Transverse colon (tissue), 4 donors: ENCODE results near the gene FOSL1. TPM values are rescaled to one million over a fixed set of nuclear protein-coding genes. Genes with fewer than 3 reads are reported as not detected.
A peak's percentile ranks its signal among the peaks of the same experiment; 100 is the strongest.
"Not testable (repeated sequence)": the region's sequence is repeated elsewhere in the genome, so short reads cannot be mapped to it uniquely, and the experiment has no call there.

Experiments
- DNase-seq: peaks from one replicate; pipeline ENCODE4 v3.0.0-alpha.2; 2019
- H3K27ac ChIP-seq, 4 donors: fragments of 200-600 bp; sonication (generic); 2 replicates each; pipeline ENCODE4 v1.5.1; 2016 to 2018; ENCODE audit warnings: inconsistent platforms in 4 of 4
- H3K27me3 ChIP-seq: fragments of 200-600 bp; sonication (generic); 2 replicates; pipeline ENCODE4 v1.5.1; 2017; ENCODE audit warnings: inconsistent platforms
- H3K36me3 ChIP-seq, 4 donors: fragments of 200-600 bp; sonication (generic); 2 replicates each; pipeline ENCODE4 v1.5.1; 2017 to 2019; ENCODE audit warnings: inconsistent platforms in 4 of 4
- H3K4me1 ChIP-seq, 4 donors: fragments of 200-600 bp; sonication (generic); 2 replicates each; pipeline ENCODE4 v1.5.1; 2017 to 2020; ENCODE audit warnings: inconsistent platforms in 4 of 4
- H3K4me3 ChIP-seq, 4 donors: fragments of 200-600 bp; sonication (generic); 1 replicate in 1 of 4; 2 replicates in 3 of 4; pipeline versions ENCODE4 v1.5.1 to v1.6.1; 2017 to 2019; ENCODE audit warnings: inconsistent platforms in 4 of 4
- H3K9me3 ChIP-seq, 2 donors: fragments of 200-600 bp; sonication (generic); 2 replicates each; pipeline ENCODE4 v1.5.1; 2017 to 2019; ENCODE audit warnings: inconsistent platforms in 2 of 2
- EP300 ChIP-seq: sonication (generic); formaldehyde crosslinking; IDR thresholded peaks from one replicate; pipeline ENCODE4 v1.6.1; 2017; ENCODE audit warnings: antibody characterized with exemption, low read depth
- POLR2A ChIP-seq: fragments of 450-650 bp; IDR thresholded peaks from one replicate; pipeline ENCODE4 v1.6.1; 2016; ENCODE audit warnings: antibody characterized with exemption, mild to moderate bottlenecking, moderate library complexity
- POLR2AphosphoS5 ChIP-seq, 3 donors: sonication (generic); formaldehyde crosslinking; IDR thresholded peaks; one replicate each; pipeline ENCODE4 v1.6.1; 2016; ENCODE audit warnings: antibody characterized with exemption in 3 of 3
- WGBS, 2 donors: methylation state at CpG; one replicate each; pipeline ENCODE4 v1.1.5; 2018; ENCODE audit warnings: low coverage in 1 of 2; 5-methylcytosine and 5-hydroxymethylcytosine counted together
- in situ Hi-C, 4 donors: fragments of 200-750 bp; cut with MboI; loops; one replicate each; pipeline versions ENCODE4 v1.15.0 to v1.15.1; 2017; ENCODE audit warnings: low sequenced_read_pairs in 3 of 4, low pct_ligation_motif_present in 1 of 4, low pct_unique_long_range_greater_than_20kb in 1 of 4
- intact Hi-C: fragments of 100-400 bp; cut with DNase I; formaldehyde crosslinking; loops from one replicate; pipeline ENCODE4 v1.15.1; 2023; ENCODE audit warnings: low total_unique reads
- total RNA-seq, 4 donors: library from RNA; depleted of rRNA; stranded (reverse); fragments of >200 nt; gene quantifications; one replicate each; pipeline ENCODE4 v1.1.0, GENCODE V29; 2016
- TF ChIP-seq, protein P1 (sequence below), 5 experiments: fragments of 200-600 bp in 3 of 5; fragments of 450-650 bp in 2 of 5; sonication (generic) in 3 of 5; IDR thresholded peaks; 1 replicate in 2 of 5; 2 replicates in 3 of 5; pipeline ENCODE4 v1.5.1; 2016 to 2017; ENCODE audit warnings: antibody characterized with exemption in 5 of 5, inconsistent platforms in 3 of 5, mild to moderate bottlenecking in 2 of 5, moderate library complexity in 1 of 5

FOSL1 gene
- total RNA-seq, 4 donors from 2014 or later = 1.2 to 11.6 TPM; not detected in 2

GRCh38 chr11:65895482-65895981 lies 4.7 kb downstream of the FOSL1 start:
- in situ Hi-C loops = loop anchor here in 2 of 4 donors (25.0 kb wide), 1 partner anchor 92 kb away; no protein-coding TSS in a partner anchor
- Histone ChIP-seq H3K36me3 (no peaks in the 10 kb centered on the region), H3K9me3 (no peaks in the 10 kb centered on the region), H3K4me1 (peaks cover 29 to 59% (median 47%) of the 10 kb centered on the region in 4 donors), H3K27me3 (peaks cover 21% of the 10 kb centered on the region), H3K27ac (no peak overlapping the region), H3K4me3 (no peak overlapping the region)
- 89 to 90% methylated on average over 2 to 5 of the region's 5 CpGs for WGBS, 2 donors
- TF ChIP-seq POLR2A (no peak), POLR2AphosphoS5 (IDR thresholded peaks at IDR 0.05) (no peak), EP300 (no peak)
- TF ChIP-seq, protein P1, sequence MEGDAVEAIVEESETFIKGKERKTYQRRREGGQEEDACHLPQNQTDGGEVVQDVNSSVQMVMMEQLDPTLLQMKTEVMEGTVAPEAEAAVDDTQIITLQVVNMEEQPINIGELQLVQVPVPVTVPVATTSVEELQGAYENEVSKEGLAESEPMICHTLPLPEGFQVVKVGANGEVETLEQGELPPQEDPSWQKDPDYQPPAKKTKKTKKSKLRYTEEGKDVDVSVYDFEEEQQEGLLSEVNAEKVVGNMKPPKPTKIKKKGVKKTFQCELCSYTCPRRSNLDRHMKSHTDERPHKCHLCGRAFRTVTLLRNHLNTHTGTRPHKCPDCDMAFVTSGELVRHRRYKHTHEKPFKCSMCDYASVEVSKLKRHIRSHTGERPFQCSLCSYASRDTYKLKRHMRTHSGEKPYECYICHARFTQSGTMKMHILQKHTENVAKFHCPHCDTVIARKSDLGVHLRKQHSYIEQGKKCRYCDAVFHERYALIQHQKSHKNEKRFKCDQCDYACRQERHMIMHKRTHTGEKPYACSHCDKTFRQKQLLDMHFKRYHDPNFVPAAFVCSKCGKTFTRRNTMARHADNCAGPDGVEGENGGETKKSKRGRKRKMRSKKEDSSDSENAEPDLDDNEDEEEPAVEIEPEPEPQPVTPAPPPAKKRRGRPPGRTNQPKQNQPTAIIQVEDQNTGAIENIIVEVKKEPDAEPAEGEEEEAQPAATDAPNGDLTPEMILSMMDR (IDR thresholded peaks at IDR 0.05) = no peak
- intact Hi-C loops = no loop called here
- no peak for DNase-seq

DNA sequence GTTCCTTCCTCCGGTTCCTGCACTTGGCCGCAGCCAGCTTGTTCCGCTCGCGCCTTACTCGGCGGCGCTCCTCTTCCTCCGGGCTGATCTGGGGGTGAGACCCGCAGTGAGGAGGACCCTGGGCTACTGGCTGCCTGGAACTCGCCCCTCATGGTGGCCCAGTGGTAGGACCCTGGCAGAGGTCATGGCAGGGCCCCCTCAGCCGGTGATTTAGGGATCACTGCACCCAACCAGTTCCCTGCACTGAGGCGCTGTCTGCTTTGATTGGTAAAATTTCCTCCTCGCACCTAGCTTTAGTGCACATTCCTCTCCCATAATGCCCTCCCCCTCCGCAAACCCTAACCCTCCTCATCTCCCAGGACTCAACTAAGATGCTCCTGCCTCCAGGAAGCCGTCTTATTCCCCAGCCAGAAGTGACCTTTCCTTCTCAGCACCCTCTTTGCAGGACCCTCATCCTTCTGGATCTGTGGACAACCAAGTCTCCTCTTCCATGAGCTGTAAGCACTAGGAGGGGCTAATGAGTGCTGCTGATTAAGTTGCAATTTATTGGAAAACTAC lies 6.1 kb downstream of the FOSL1 start:
- DNase-seq = no peak
- peaks cover 11% of the 10 kb centered on the region for H3K27me3 ChIP-seq
- WGBS, 2 donors = 56 to 86% methylated on average over 2 to 16 of the region's 16 CpGs
- peak overlapping the region; percentile 95 to 99 (median 97) for H3K27ac ChIP-seq
- in situ Hi-C loops (loop anchor here in 2 of 4 donors (25.0 kb wide), 1 partner anchor 93 kb away; no protein-coding TSS in a partner anchor), intact Hi-C loops (no loop called here)
- TF ChIP-seq POLR2AphosphoS5 (IDR thresholded peaks at IDR 0.05) (no peak), POLR2A (no peak), EP300 (no peak)
- TF ChIP-seq, protein P1 (IDR thresholded peaks at IDR 0.05) = no peak
- H3K4me1 ChIP-seq = peaks cover 33 to 58% (median 46%) of the 10 kb centered on the region in 4 donors
- no peaks in the 10 kb centered on the region for H3K9me3 ChIP-seq
- H3K4me3 ChIP-seq = peak overlapping the region in 2 of 4 donors; percentile 16 to 25
- H3K36me3 ChIP-seq = no peaks in the 10 kb centered on the region

DNA sequence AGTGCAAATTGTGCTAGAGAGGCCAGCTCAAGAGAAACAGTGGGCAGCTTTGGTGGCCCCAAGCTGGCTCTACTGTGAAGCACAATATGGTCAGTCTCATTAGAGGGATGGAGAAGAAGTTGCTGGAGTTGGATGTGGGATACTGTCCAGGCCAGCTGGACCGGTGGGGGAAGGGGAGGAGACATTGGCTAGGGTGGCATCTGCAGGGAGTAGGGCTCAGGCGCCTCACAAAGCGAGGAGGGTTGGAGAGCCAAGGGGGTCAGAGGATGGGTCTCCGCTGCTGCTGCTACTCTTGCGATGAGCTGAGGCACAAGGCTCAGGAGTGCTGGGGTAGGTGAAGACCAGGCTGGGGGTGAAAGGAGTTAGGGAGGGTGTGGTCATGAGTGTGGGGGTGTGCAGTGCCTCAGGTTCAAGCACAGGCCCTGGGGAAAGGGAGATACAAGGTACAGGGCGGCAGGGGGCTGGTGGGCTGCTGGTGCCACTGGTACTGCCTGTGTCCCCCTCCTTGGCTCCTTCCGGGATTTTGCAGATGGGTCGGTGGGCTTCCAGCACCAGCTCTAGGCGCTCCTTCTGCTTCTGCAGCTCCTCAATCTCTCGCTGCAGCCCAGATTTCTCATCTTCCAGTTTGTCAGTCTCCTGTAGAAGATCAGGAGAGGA lies 7.4 kb downstream of the FOSL1 start:
- H3K27me3 ChIP-seq = no peaks in the 10 kb centered on the region
- in situ Hi-C loops (loop anchor here in 2 of 4 donors (25.0 kb wide), 1 partner anchor 95 kb away; no protein-coding TSS in a partner anchor), intact Hi-C loops (no loop called here)
- peak overlapping the region; percentile 95 to 99 (median 97) for H3K27ac ChIP-seq
- TF ChIP-seq POLR2A (no peak), POLR2AphosphoS5 (IDR thresholded peaks at IDR 0.05) (no peak), EP300 (no peak)
- TF ChIP-seq, protein P1 (IDR thresholded peaks at IDR 0.05) = no peak
- WGBS, 2 donors = 76 to 80% methylated on average over 3 to 10 of the region's 10 CpGs
- DNase-seq = no peak
- H3K36me3 ChIP-seq = no peaks in the 10 kb centered on the region
- H3K4me3 ChIP-seq = peak overlapping the region in 1 of 4 donors; percentile 25
- no peaks in the 10 kb centered on the region for H3K9me3 ChIP-seq
- H3K4me1 ChIP-seq = peaks cover 34 to 59% (median 50%) of the 10 kb centered on the region in 4 donors

DNA sequence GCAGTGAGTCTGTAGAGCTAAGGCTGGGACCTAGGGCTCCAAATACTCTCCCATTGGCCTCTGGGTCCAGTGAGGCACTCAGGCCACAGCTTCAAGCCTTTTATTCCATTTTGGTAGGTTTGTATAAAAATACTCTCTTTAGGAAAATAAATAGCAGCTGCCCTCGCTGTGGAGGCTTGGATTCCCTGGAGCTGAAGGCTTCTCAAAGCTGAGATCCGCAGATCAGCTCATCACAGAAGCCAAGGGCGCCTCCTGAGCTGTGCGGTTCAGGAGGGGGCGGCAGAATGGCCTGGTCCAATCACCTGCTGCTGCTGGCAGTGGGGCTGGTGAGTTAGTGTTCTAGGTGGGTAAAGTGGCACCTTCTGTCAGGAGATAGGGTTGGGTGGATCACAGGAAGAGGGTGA lies 8.0 kb downstream of the FOSL1 start:
- in situ Hi-C loops = loop anchor here in 2 of 4 donors (25.0 kb wide), 1 partner anchor 95 kb away; no protein-coding TSS in a partner anchor
- H3K4me1 ChIP-seq = peaks cover 39 to 66% (median 57%) of the 10 kb centered on the region in 4 donors
- intact Hi-C loops = not testable (repeated sequence)

More for the DNA sequence above, 8.0 kb downstream of the FOSL1 start:
- not testable (repeated sequence) for H3K27me3 ChIP-seq, H3K36me3 ChIP-seq, H3K9me3 ChIP-seq
- WGBS, 2 donors = 70% methylated on average over 5 of the region's 5 CpGs; no CpG with 5 or more reads in 1 of the 2 donors
- peak; percentile 8 for DNase-seq
- Histone ChIP-seq H3K4me3 (peak overlapping the region in 2 of 4 donors; percentile 65 to 79), H3K27ac (peak overlapping the region; percentile 95 to 99 (median 97))
